Measurements from ENCODE around the gene PDSS2.
"Not testable (repeated sequence)": the region's sequence is repeated elsewhere in the genome, so short reads cannot be mapped to it uniquely, and the experiment has no call there.

Gene PDSS2

DNA sequence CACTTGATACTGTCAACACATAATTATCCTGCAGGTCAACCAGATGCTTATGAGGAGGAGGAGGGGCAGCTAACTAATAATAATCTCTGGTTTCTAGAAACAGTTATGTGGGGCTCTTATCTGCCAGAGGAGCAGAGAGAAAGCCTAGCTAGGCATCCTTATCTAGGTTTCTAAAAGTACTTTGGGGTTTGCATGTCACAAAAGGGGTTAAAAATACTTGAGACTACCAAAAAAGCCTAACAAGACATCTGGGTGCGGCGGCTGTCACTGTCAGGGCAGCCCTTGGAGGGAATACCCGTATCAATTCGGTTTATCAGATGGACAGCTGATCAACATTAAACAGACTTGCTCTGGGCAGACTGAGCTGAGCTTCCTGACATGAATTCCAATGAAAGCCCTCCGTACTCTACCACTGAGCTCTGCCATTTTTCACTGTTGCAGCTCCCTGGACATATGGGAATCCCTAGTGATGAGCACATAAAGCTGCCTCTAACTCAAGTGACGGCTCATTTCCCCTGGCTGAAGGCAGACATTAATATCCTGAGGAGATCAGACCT is 166.6 kb downstream of the PDSS2 start:
- no peaks in the 10 kb centered on the region for H3K9me3 ChIP-seq (ENCODE audit: control insufficient read depth, low read length)
- H3K36me3 ChIP-seq (ENCODE audit: control insufficient read depth, insufficient read depth, low read length) = no peaks in the 10 kb centered on the region
- peak overlapping the region; percentile 39 for H3K27ac ChIP-seq (ENCODE audit: low read depth, low read length, severe bottlenecking)
- no peak overlapping the region for H3K4me3 ChIP-seq (ENCODE audit: extremely low read depth, insufficient read depth, low read length, poor library complexity, severe bottlenecking)
- H3K4me1 ChIP-seq (ENCODE audit: control insufficient read depth, insufficient read depth, low read length, poor library complexity, severe bottlenecking) = peaks cover 9% of the 10 kb centered on the region
- 65 to 75% methylated on average over 3 to 6 of the region's 6 CpGs for WGBS, 2 experiments (ENCODE audit: insufficient coverage in 2 of 2)

DNA sequence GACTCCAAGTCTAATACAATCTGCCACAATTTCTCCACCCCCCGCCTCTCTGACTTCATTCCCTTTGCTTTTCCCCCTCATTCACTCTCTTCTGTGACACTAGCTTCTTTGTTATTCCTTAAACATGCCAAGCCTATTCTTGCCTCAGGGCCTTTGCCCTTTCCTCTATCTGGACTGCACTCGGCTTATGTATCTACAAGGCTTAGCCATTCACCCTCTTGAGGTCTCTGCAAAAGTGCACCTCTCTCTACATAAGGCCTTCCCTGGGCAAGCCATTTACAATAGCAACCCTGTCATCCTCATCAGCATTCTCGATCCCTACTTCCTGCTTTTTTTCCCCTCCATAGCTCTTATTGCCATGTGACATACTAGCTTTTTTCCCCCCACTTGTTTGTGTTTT is 168.9 kb downstream of the PDSS2 start:
- WGBS, 2 experiments (ENCODE audit: insufficient coverage in 2 of 2) = 57 to 62% methylated on average over 3 of the region's 3 CpGs
- Histone ChIP-seq H3K4me3 (ENCODE audit: extremely low read depth, insufficient read depth, low read length, poor library complexity, severe bottlenecking) (no peak overlapping the region), H3K4me1 (ENCODE audit: control insufficient read depth, insufficient read depth, low read length, poor library complexity, severe bottlenecking) (peaks cover 9% of the 10 kb centered on the region), H3K36me3 (ENCODE audit: control insufficient read depth, insufficient read depth, low read length) (no peaks in the 10 kb centered on the region), H3K9me3 (ENCODE audit: control insufficient read depth, low read length) (no peaks in the 10 kb centered on the region), H3K27ac (ENCODE audit: low read depth, low read length, severe bottlenecking) (peak overlapping the region; percentile 60)

DNA sequence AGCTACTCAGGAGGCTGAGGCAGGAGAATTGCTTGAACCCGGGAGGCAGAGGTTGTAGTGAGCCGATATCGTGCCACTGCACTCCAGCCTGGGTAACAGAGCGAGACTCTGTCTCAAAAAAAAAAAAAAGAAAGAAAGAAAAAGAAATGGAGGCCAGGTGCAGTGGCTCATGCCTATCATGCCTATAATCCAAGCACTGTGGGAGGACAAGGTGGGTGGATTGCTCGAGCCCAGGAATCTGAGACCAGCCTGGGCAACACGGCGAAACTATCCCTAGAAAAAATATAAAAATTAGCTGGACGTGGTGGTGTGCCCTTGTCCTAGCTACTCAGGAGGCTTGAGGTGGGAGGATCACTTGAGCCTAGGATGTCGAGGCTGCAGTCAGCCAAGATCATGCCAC is 170.1 kb downstream of the PDSS2 start:
- not testable (repeated sequence) for H3K4me1 ChIP-seq (ENCODE audit: control insufficient read depth, insufficient read depth, low read length, poor library complexity, severe bottlenecking); H3K4me3 ChIP-seq (ENCODE audit: extremely low read depth, insufficient read depth, low read length, poor library complexity, severe bottlenecking); H3K9me3 ChIP-seq (ENCODE audit: control insufficient read depth, low read length); H3K36me3 ChIP-seq (ENCODE audit: control insufficient read depth, insufficient read depth, low read length); H3K27ac ChIP-seq (ENCODE audit: low read depth, low read length, severe bottlenecking)
- 90 to 96% methylated on average over 6 to 9 of the region's 9 CpGs for WGBS, 2 experiments (ENCODE audit: insufficient coverage in 2 of 2)

DNA sequence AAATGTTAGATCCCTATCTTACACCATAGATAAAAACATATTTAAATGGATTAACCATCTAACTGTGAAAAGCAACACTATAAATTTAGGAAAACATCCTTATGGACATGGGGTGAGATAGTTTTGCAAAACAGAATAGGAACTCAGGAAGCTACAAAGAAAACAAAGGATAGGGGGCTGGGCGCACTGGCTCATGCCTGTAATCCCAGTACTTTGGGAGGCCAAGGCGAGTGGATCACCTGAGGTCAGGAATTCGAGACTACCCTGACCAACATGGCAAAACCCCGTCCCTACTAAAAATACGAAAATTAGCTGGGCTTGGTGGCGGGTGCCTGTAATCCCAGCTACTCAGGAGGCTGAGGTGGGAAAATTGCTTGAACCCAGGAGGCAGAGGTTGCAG is 173.7 kb downstream of the PDSS2 start:
- not testable (repeated sequence) for H3K9me3 ChIP-seq (ENCODE audit: control insufficient read depth, low read length); H3K36me3 ChIP-seq (ENCODE audit: control insufficient read depth, insufficient read depth, low read length); H3K27ac ChIP-seq (ENCODE audit: low read depth, low read length, severe bottlenecking); H3K4me3 ChIP-seq (ENCODE audit: extremely low read depth, insufficient read depth, low read length, poor library complexity, severe bottlenecking); H3K4me1 ChIP-seq (ENCODE audit: control insufficient read depth, insufficient read depth, low read length, poor library complexity, severe bottlenecking)
- 83 to 87% methylated on average over 3 of the region's 6 CpGs for WGBS, 2 experiments (ENCODE audit: insufficient coverage in 2 of 2)

DNA sequence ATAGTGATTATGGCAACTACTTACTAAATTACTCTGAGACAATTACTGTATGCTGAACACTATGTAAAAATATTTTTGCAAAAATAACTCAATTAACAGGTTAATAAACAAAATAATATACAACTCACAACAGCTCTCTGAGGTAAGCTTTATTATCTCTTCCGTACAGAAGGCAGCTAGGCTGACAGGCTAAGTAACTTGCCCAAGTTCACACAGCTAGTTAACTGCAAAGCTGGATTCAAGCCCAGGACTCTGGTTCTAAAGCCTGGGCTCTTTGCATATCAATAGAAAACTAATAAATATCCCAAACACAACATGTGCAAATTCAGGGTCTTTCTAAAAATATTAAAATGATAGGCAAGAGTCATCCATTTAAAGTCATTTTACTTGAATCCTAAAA is 174.6 kb downstream of the PDSS2 start:
- WGBS, 2 experiments (ENCODE audit: insufficient coverage in 2 of 2) = 88% methylated on average over 1 of the region's 1 CpG; no CpG with 5 or more reads in 1 of the 2 experiments
- H3K27ac ChIP-seq (ENCODE audit: low read depth, low read length, severe bottlenecking) = no peak overlapping the region
- no peaks in the 10 kb centered on the region for H3K9me3 ChIP-seq (ENCODE audit: control insufficient read depth, low read length)
- no peaks in the 10 kb centered on the region for H3K4me1 ChIP-seq (ENCODE audit: control insufficient read depth, insufficient read depth, low read length, poor library complexity, severe bottlenecking)
- no peak overlapping the region for H3K4me3 ChIP-seq (ENCODE audit: extremely low read depth, insufficient read depth, low read length, poor library complexity, severe bottlenecking)
- H3K36me3 ChIP-seq (ENCODE audit: control insufficient read depth, insufficient read depth, low read length) = no peaks in the 10 kb centered on the region

DNA sequence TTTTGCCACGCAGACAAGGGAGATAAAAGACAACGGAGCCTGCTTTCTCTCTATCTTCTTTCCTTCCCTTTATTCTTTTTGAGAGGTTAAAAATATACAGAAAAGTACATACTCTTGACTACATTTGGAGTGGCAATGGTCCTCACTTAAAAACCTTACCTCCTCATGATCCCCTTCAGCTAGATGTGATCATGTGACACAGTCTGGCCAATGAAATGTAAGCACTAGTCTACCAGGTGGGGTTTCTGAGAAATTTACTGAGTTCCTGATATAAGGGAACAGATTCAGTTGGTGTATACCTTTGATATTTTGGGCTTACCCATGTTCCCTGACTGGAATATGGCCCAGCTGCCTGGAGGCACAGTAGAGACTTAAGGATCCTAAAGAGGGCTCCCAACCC is 178.6 kb downstream of the PDSS2 start:
- H3K4me3 ChIP-seq (ENCODE audit: extremely low read depth, insufficient read depth, low read length, poor library complexity, severe bottlenecking) = no peak overlapping the region
- WGBS, 2 experiments (ENCODE audit: insufficient coverage in 2 of 2) = no CpG with 5 or more reads among the region's 2 CpGs
- H3K9me3 ChIP-seq (ENCODE audit: control insufficient read depth, low read length) = no peaks in the 10 kb centered on the region
- no peaks in the 10 kb centered on the region for H3K4me1 ChIP-seq (ENCODE audit: control insufficient read depth, insufficient read depth, low read length, poor library complexity, severe bottlenecking)
- no peaks in the 10 kb centered on the region for H3K36me3 ChIP-seq (ENCODE audit: control insufficient read depth, insufficient read depth, low read length)
- H3K27ac ChIP-seq (ENCODE audit: low read depth, low read length, severe bottlenecking) = no peak overlapping the region

DNA sequence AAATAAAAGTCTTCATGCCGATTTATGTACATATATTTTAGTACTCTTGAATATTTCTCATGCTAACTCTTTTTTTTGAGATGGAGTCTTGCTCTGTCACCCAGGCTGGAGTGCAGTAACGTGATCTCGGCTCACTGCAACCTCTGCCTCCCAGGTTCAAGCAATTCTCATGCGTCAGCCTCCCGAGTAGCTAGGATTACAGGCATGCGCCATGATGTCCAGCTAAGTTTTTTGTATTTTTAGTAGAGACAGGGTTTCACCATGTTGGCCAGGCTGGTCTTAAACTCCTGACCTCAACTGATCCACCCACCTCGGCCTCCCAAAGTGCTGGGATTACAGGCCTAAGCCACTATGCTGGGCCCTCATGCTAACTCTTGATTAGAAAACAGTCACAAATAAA is 179.4 kb downstream of the PDSS2 start:
- not testable (repeated sequence) for H3K4me3 ChIP-seq (ENCODE audit: extremely low read depth, insufficient read depth, low read length, poor library complexity, severe bottlenecking); H3K27ac ChIP-seq (ENCODE audit: low read depth, low read length, severe bottlenecking); H3K4me1 ChIP-seq (ENCODE audit: control insufficient read depth, insufficient read depth, low read length, poor library complexity, severe bottlenecking); H3K36me3 ChIP-seq (ENCODE audit: control insufficient read depth, insufficient read depth, low read length); H3K9me3 ChIP-seq (ENCODE audit: control insufficient read depth, low read length)
- WGBS, 2 experiments (ENCODE audit: insufficient coverage in 2 of 2) = 74 to 100% methylated on average over 2 to 3 of the region's 7 CpGs

DNA sequence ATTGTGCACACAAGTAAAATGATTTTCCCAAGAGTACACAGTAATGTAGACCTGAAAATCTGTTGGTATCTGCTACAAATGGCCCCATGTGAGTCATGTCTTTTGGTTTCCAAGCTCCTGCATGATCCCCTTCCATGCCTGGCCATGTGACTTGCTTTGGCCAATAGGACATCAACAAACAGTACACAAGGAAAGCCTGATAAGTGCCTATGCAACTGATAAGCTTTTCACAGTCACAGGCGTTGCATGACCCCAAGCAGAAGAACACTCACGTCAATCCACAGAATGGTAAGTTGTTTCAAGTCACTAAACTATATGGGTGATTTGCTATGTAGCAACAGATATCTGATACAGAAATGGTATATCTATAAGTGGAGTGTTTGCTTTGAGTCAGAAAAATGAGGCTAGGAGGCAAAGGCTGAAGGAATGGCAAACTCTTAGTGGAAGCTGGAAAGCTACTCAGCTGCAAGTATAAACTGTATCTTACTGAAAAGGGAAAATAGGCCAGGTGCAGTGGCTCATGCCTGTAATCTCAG is 184.0 kb downstream of the PDSS2 start:
- Histone ChIP-seq H3K9me3 (ENCODE audit: control insufficient read depth, low read length) (no peaks in the 10 kb centered on the region), H3K36me3 (ENCODE audit: control insufficient read depth, insufficient read depth, low read length) (no peaks in the 10 kb centered on the region), H3K27ac (ENCODE audit: low read depth, low read length, severe bottlenecking) (no peak overlapping the region), H3K4me3 (ENCODE audit: extremely low read depth, insufficient read depth, low read length, poor library complexity, severe bottlenecking) (no peak overlapping the region), H3K4me1 (ENCODE audit: control insufficient read depth, insufficient read depth, low read length, poor library complexity, severe bottlenecking) (no peaks in the 10 kb centered on the region)
- WGBS, 2 experiments (ENCODE audit: insufficient coverage in 2 of 2) = 60 to 63% methylated on average over 1 to 2 of the region's 2 CpGs

DNA sequence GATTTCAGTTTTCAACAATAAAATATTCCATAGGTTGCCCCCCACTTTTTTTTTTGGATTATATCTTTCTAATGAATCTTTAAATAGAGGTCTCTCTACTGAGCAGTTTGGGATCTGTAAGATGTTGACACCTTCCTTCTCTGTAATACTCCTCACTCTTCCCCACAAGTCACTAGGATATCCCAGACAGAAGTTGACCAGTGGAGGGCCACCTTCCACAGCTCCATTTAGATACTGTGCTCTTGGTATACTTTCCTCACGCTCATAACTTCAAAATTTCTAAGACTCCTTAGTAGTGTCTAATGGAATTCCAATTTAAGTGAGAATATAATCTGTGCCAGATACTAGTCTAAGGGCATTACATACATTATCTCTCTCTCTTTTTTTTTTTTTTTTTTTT is 185.1 kb downstream of the PDSS2 start:
- H3K27ac ChIP-seq (ENCODE audit: low read depth, low read length, severe bottlenecking) = no peak overlapping the region
- WGBS, 2 experiments (ENCODE audit: insufficient coverage in 2 of 2) = no CpG with 5 or more reads among the region's 1 CpG
- no peaks in the 10 kb centered on the region for H3K36me3 ChIP-seq (ENCODE audit: control insufficient read depth, insufficient read depth, low read length)
- no peaks in the 10 kb centered on the region for H3K9me3 ChIP-seq (ENCODE audit: control insufficient read depth, low read length)
- H3K4me3 ChIP-seq (ENCODE audit: extremely low read depth, insufficient read depth, low read length, poor library complexity, severe bottlenecking) = no peak overlapping the region
- no peaks in the 10 kb centered on the region for H3K4me1 ChIP-seq (ENCODE audit: control insufficient read depth, insufficient read depth, low read length, poor library complexity, severe bottlenecking)

DNA sequence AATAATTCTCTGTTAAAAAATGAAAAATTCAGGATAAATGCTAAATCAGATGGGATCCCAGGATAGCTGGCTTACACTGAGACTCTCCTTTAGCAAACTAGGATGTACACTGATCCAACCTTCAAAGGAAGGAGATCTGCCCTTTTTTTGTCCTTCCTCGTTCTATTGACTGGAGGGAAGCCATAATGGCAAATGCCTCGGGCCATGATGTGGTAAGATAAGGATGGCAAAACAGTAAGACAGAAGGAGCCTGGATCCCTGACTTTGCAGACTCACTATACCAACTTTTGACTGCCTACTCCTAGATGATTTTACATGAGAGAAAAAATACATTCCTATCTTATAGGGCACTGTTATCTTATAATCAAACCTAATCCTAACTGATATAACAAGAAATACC is 187.1 kb downstream of the PDSS2 start:
- no peak overlapping the region for H3K27ac ChIP-seq (ENCODE audit: low read depth, low read length, severe bottlenecking)

DNA sequence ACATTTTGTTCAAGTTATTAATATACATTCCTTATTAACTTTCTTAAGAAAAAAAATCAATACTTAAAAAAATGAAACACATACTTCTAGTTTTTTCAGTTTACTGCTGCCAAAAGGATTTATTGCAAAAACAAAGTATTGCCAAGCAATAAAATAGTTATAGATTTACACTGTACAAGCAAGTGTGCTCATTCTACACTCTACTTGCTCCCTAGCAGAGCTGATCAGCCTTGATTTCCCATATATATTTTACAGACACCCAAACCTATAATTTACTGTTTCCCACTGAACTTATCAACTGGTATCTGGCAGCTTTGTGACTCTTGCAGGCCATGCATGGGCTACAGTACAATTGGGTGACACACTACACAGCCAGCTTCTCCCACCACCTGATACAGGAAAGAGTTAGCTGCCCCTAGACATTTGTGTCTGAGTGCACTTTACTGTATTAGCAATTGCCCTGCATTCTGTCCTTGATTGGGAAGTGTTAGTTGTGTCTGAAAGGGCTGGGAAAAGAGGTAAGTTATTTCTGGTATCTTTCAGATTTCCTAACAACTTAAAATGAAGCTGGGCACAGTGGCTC is 188.1 kb downstream of the PDSS2 start:
- no peaks in the 10 kb centered on the region for H3K9me3 ChIP-seq (ENCODE audit: control insufficient read depth, low read length)
- no peaks in the 10 kb centered on the region for H3K4me1 ChIP-seq (ENCODE audit: control insufficient read depth, insufficient read depth, low read length, poor library complexity, severe bottlenecking)
- no peak overlapping the region for H3K4me3 ChIP-seq (ENCODE audit: extremely low read depth, insufficient read depth, low read length, poor library complexity, severe bottlenecking)
- H3K27ac ChIP-seq (ENCODE audit: low read depth, low read length, severe bottlenecking) = no peak overlapping the region
- H3K36me3 ChIP-seq (ENCODE audit: control insufficient read depth, insufficient read depth, low read length) = no peaks in the 10 kb centered on the region

More for the DNA sequence above, 187.1 kb downstream of the PDSS2 start:
- no CpG with 5 or more reads among the region's 2 CpGs for WGBS, 2 experiments (ENCODE audit: insufficient coverage in 2 of 2)
- H3K36me3 ChIP-seq (ENCODE audit: control insufficient read depth, insufficient read depth, low read length) = no peaks in the 10 kb centered on the region
- no peaks in the 10 kb centered on the region for H3K9me3 ChIP-seq (ENCODE audit: control insufficient read depth, low read length)
- no peak overlapping the region for H3K4me3 ChIP-seq (ENCODE audit: extremely low read depth, insufficient read depth, low read length, poor library complexity, severe bottlenecking)
- H3K4me1 ChIP-seq (ENCODE audit: control insufficient read depth, insufficient read depth, low read length, poor library complexity, severe bottlenecking) = no peaks in the 10 kb centered on the region
